HEK293 (cell line): ENCODE measurements around the gene FBXO9.

ENCODE experiments used
- CTCF ChIA-PET: fragments of 350-600 bp; formaldehyde crosslinking; extraction: SDS; loops from one replicate; lab custom pipeline; 2021; ENCODE audit warnings: antibody characterized with exemption; lab: Yijun Ruan, JAX
- POLR2A ChIA-PET: fragments of 300-600 bp; formaldehyde crosslinking; extraction: SDS; loops from one replicate; lab custom pipeline; 2020; ENCODE audit warnings: antibody characterized with exemption, inconsistent platforms; lab: Yijun Ruan, JAX
- H3K27ac ChIP-seq: fragments of 200-500 bp; sonication (Bioruptor generic); 2 replicates; pipeline ENCODE4 v1.5.1; 2014; ENCODE audit warnings: low read depth, low read length, control low read depth, inconsistent platforms; ENCODE audit errors: extremely low read depth
- H3K36me3 ChIP-seq, 2 experiments: fragments of 200-500 bp in 1 of 2; sonication (Bioruptor generic) in 1 of 2; 1 replicate in 1 of 2; 2 replicates in 1 of 2; pipeline ENCODE4 v1.5.1; 2014 to 2017; ENCODE audit warnings: inconsistent platforms in 2 of 2, low read length in 2 of 2; ENCODE audit not compliant: control insufficient read depth in 2 of 2, insufficient read depth in 1 of 2
- H3K4me1 ChIP-seq: fragments of 200-500 bp; sonication (Bioruptor generic); 2 replicates; pipeline ENCODE4 v1.5.1; 2014; ENCODE audit warnings: mild to moderate bottlenecking, low read length, inconsistent platforms; ENCODE audit not compliant: control insufficient read depth, insufficient read depth
- H3K4me3 ChIP-seq: 2 replicates; pipeline ENCODE4 v1.5.1; 2011; ENCODE audit warnings: low read depth, mild to moderate bottlenecking, control low read depth, low read length, moderate library complexity
- H3K9me3 ChIP-seq: fragments of 200-500 bp; sonication (Bioruptor generic); 2 replicates; pipeline ENCODE4 v1.5.1; 2014; ENCODE audit warnings: low read depth, low read length, inconsistent platforms; ENCODE audit not compliant: control insufficient read depth, insufficient read depth
- BCL11A ChIP-seq: fragments of 450-650 bp; formaldehyde crosslinking; IDR thresholded peaks from 2 replicates; pipeline ENCODE4 v1.5.1; 2016; ENCODE audit warnings: low read depth, missing biosample characterization, missing genetic modification characterization
- EGR2 ChIP-seq: fragments of 450-650 bp; formaldehyde crosslinking; IDR thresholded peaks from 2 replicates; pipeline ENCODE4 v1.5.1; 2016; ENCODE audit warnings: low read depth, missing biosample characterization, missing genetic modification characterization
- GLI2 ChIP-seq: fragments of 450-650 bp; formaldehyde crosslinking; IDR thresholded peaks from 2 replicates; pipeline ENCODE4; 2017; ENCODE audit warnings: missing biosample characterization, missing genetic modification characterization, low read depth, borderline replicate concordance
- GLIS2 ChIP-seq: fragments of 450-650 bp; formaldehyde crosslinking; IDR thresholded peaks from 2 replicates; pipeline ENCODE4 v1.5.1; 2016; ENCODE audit warnings: missing biosample characterization, missing genetic modification characterization
- KLF8 ChIP-seq: fragments of 450-650 bp; formaldehyde crosslinking; IDR thresholded peaks from 2 replicates; pipeline ENCODE4 v1.5.1; 2016; ENCODE audit warnings: missing biosample characterization, missing genetic modification characterization
- KLF9 ChIP-seq: fragments of 450-650 bp; formaldehyde crosslinking; IDR thresholded peaks from 2 replicates; pipeline ENCODE4 v1.5.1; 2016; ENCODE audit warnings: missing biosample characterization, missing genetic modification characterization, low read depth
- MEIS1 ChIP-seq: sonication (generic); formaldehyde crosslinking; IDR thresholded peaks from 2 replicates; pipeline ENCODE4 v1.8.1; 2022; ENCODE audit warnings: missing genetic modification reagents, mild to moderate bottlenecking, borderline replicate concordance
- OVOL3 ChIP-seq: fragments of 450-650 bp; formaldehyde crosslinking; IDR thresholded peaks from 2 replicates; pipeline ENCODE4 v1.5.1; 2016; ENCODE audit warnings: missing biosample characterization, missing genetic modification characterization
- RBAK ChIP-seq: fragments of 450-650 bp; formaldehyde crosslinking; IDR thresholded peaks from 2 replicates; pipeline ENCODE4 v1.5.1; 2016; ENCODE audit warnings: missing biosample characterization, missing genetic modification characterization
- SCRT2 ChIP-seq: fragments of 450-650 bp; formaldehyde crosslinking; IDR thresholded peaks from 2 replicates; pipeline ENCODE4 v1.5.1; 2016; ENCODE audit warnings: missing biosample characterization, missing genetic modification characterization
- SETDB1 ChIP-seq: IDR thresholded peaks from one replicate; pipeline ENCODE4 v1.6.1; 2017; ENCODE audit warnings: mild to moderate bottlenecking, low read length, moderate library complexity, mixed read lengths; ENCODE audit not compliant: insufficient read length
- ZBTB17 ChIP-seq: fragments of 450-650 bp; formaldehyde crosslinking; IDR thresholded peaks from 2 replicates; pipeline ENCODE4 v1.5.1; 2016; ENCODE audit warnings: missing biosample characterization, missing genetic modification characterization
- ZBTB21 ChIP-seq: fragments of 450-650 bp; formaldehyde crosslinking; IDR thresholded peaks from 2 replicates; pipeline ENCODE4 v1.5.1; 2017; ENCODE audit warnings: missing biosample characterization, missing genetic modification characterization
- ZFHX2 ChIP-seq: fragments of 450-650 bp; formaldehyde crosslinking; conservative IDR thresholded peaks from 2 replicates; pipeline ENCODE4 v1.5.1; 2016; ENCODE audit warnings: missing biosample characterization, missing genetic modification characterization
- ZFP37 ChIP-seq: fragments of 450-650 bp; formaldehyde crosslinking; IDR thresholded peaks from 2 replicates; pipeline ENCODE4 v1.5.1; 2016; ENCODE audit warnings: missing biosample characterization, missing genetic modification characterization
- ZNF114 ChIP-seq: fragments of 450-650 bp; formaldehyde crosslinking; IDR thresholded peaks from 2 replicates; pipeline ENCODE4 v1.5.0; 2017; ENCODE audit warnings: missing biosample characterization, missing genetic modification characterization
- ZNF155 ChIP-seq: fragments of 450-650 bp; formaldehyde crosslinking; IDR thresholded peaks from 2 replicates; pipeline ENCODE4 v1.5.1; 2016; ENCODE audit warnings: missing biosample characterization, missing genetic modification characterization
- ZNF248 ChIP-seq: fragments of 450-650 bp; formaldehyde crosslinking; IDR thresholded peaks from 2 replicates; pipeline ENCODE4 v1.5.1; 2017; ENCODE audit warnings: missing biosample characterization, missing genetic modification characterization
- ZNF341 ChIP-seq: fragments of 450-650 bp; formaldehyde crosslinking; IDR thresholded peaks from 2 replicates; pipeline ENCODE4; 2016; ENCODE audit warnings: low read depth, missing biosample characterization, missing genetic modification characterization
- ZNF366 ChIP-seq: fragments of 450-650 bp; formaldehyde crosslinking; conservative IDR thresholded peaks from 2 replicates; pipeline ENCODE4 v1.5.1; 2016; ENCODE audit warnings: missing biosample characterization, missing genetic modification characterization
- ZNF473 ChIP-seq: fragments of 450-650 bp; formaldehyde crosslinking; IDR thresholded peaks from 2 replicates; pipeline ENCODE4 v1.5.1; 2017; ENCODE audit warnings: missing biosample characterization, missing genetic modification characterization
- ZNF549 ChIP-seq: fragments of 450-650 bp; IDR thresholded peaks from 2 replicates; pipeline ENCODE4 v1.5.1; 2018; ENCODE audit warnings: missing biosample characterization, missing genetic modification characterization, mild to moderate bottlenecking, inconsistent platforms, moderate library complexity
- ZNF610 ChIP-seq: fragments of 450-650 bp; formaldehyde crosslinking; IDR thresholded peaks from 2 replicates; pipeline ENCODE4 v1.5.1; 2016; ENCODE audit warnings: missing biosample characterization, missing genetic modification characterization, borderline replicate concordance
- ZNF624 ChIP-seq: fragments of 450-650 bp; formaldehyde crosslinking; IDR thresholded peaks from 2 replicates; pipeline ENCODE4 v1.5.1; 2017; ENCODE audit warnings: missing biosample characterization, missing genetic modification characterization
- ZNF654 ChIP-seq: fragments of 450-650 bp; formaldehyde crosslinking; IDR thresholded peaks from 2 replicates; pipeline ENCODE4 v1.5.1; 2016; ENCODE audit warnings: low read depth, missing biosample characterization, missing genetic modification characterization
- ZNF660 ChIP-seq: fragments of 450-650 bp; IDR thresholded peaks from 2 replicates; pipeline ENCODE4 v1.5.1; 2018; ENCODE audit warnings: missing biosample characterization, mild to moderate bottlenecking, missing genetic modification characterization
- ZNF76 ChIP-seq: fragments of 450-650 bp; formaldehyde crosslinking; IDR thresholded peaks from 2 replicates; pipeline ENCODE4; 2016; ENCODE audit warnings: low read depth, missing biosample characterization, missing genetic modification characterization, borderline replicate concordance
- ZNF768 ChIP-seq: fragments of 450-650 bp; formaldehyde crosslinking; IDR thresholded peaks from 2 replicates; pipeline ENCODE4 v1.5.1; 2018; ENCODE audit warnings: missing biosample characterization, mild to moderate bottlenecking, missing genetic modification characterization
- TF ChIP-seq, protein P1 (sequence below): fragments of 450-650 bp; IDR thresholded peaks from 2 replicates; pipeline ENCODE4 v1.5.1; 2018; ENCODE audit warnings: missing biosample characterization, mild to moderate bottlenecking, missing genetic modification characterization
- TF ChIP-seq, protein P2 (sequence below): fragments of 450-650 bp; formaldehyde crosslinking; IDR thresholded peaks from 2 replicates; pipeline ENCODE4 v1.5.1; 2017; ENCODE audit warnings: missing biosample characterization, missing genetic modification characterization
- TF ChIP-seq, protein P3 (sequence below): fragments of 450-650 bp; formaldehyde crosslinking; IDR thresholded peaks from 2 replicates; pipeline ENCODE4 v1.5.1; 2016; ENCODE audit warnings: missing biosample characterization, missing genetic modification characterization

The FBXO9 gene

DNA sequence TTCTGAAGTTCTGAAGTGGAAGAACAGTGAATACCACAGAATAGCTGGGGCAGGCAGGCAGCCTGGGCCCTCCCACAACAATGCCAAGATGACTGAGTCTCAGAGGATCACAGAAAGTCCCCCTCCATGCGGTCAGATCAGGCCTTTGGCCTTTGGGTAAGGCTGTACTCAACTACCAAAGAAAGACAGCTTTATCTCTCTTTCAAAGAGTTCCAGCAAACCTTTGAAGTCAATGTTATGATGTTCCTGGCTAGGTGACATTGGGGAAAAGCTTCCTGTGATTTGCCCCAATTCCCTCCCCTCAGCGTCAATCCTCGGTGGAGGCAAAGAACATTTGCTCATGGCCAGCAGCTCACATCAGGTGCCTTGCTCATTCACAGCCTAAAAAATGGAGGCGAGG, 10.7 kb upstream of the FBXO9 start (continued):
- TF ChIP-seq ZNF366 (no peak), EGR2 (no peak)

DNA sequence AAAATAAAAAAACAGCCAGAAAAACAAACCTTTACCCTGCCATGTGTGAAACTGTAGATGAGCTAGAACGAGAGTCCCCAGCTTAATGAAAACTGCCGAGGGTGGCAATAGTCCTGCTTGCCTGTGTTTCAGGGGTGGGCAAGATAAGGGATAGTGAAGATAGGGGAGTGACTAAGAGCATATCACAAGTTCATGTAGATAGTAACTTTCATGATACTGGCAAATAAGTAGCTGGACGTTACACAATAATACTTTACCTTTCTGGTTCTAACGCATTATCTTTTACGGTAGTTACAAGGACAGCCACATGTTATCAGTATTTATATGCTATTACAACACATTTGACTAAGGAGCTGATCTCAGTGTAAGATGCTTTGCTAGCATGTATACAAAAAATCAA, 9.3 kb upstream of the FBXO9 start:
- Histone ChIP-seq H3K9me3 (no peaks in the 10 kb centered on the region), H3K4me3 (no peak overlapping the region), H3K4me1 (no peaks in the 10 kb centered on the region), H3K36me3 (no peaks in the 10 kb centered on the region), H3K27ac (no peak overlapping the region)
- ChIA-PET POLR2A (no interaction called here), CTCF (interaction anchor here (0.6 to 1.7 kb wide), 7 partner anchors 10 to 404 kb away, joined by 3 to 6 read pairs (median 3); partner anchors contain the start of gene GSTA4)
- TF ChIP-seq, protein P1, sequence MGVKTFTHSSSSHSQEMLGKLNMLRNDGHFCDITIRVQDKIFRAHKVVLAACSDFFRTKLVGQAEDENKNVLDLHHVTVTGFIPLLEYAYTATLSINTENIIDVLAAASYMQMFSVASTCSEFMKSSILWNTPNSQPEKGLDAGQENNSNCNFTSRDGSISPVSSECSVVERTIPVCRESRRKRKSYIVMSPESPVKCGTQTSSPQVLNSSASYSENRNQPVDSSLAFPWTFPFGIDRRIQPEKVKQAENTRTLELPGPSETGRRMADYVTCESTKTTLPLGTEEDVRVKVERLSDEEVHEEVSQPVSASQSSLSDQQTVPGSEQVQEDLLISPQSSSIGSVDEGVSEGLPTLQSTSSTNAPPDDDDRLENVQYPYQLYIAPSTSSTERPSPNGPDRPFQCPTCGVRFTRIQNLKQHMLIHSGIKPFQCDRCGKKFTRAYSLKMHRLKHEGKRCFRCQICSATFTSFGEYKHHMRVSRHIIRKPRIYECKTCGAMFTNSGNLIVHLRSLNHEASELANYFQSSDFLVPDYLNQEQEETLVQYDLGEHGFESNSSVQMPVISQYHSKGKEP: no peak
- TF ChIP-seq ZFHX2 (tag by site-specific recombination): no peak
- TF ChIP-seq OVOL3 (tag by site-specific recombination): no peak
- TF ChIP-seq ZNF341 (tag by site-specific recombination): no peak
- no peak for TF ChIP-seq SETDB1
- TF ChIP-seq, protein P2, sequence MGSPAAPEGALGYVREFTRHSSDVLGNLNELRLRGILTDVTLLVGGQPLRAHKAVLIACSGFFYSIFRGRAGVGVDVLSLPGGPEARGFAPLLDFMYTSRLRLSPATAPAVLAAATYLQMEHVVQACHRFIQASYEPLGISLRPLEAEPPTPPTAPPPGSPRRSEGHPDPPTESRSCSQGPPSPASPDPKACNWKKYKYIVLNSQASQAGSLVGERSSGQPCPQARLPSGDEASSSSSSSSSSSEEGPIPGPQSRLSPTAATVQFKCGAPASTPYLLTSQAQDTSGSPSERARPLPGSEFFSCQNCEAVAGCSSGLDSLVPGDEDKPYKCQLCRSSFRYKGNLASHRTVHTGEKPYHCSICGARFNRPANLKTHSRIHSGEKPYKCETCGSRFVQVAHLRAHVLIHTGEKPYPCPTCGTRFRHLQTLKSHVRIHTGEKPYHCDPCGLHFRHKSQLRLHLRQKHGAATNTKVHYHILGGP (tag by site-specific recombination): no peak
- no peak for TF ChIP-seq ZBTB17
- TF ChIP-seq ZNF768 (tag by site-specific recombination): no peak
- TF ChIP-seq KLF8 (tag by site-specific recombination): no peak
- TF ChIP-seq, protein P3, sequence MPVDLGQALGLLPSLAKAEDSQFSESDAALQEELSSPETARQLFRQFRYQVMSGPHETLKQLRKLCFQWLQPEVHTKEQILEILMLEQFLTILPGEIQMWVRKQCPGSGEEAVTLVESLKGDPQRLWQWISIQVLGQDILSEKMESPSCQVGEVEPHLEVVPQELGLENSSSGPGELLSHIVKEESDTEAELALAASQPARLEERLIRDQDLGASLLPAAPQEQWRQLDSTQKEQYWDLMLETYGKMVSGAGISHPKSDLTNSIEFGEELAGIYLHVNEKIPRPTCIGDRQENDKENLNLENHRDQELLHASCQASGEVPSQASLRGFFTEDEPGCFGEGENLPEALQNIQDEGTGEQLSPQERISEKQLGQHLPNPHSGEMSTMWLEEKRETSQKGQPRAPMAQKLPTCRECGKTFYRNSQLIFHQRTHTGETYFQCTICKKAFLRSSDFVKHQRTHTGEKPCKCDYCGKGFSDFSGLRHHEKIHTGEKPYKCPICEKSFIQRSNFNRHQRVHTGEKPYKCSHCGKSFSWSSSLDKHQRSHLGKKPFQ (tag by site-specific recombination): no peak
- no peak for TF ChIP-seq ZNF155 (tag by site-specific recombination)
- TF ChIP-seq RBAK (tag by site-specific recombination): no peak
- TF ChIP-seq MEIS1 (CRISPR knock-in tag): no peak
- no peak for TF ChIP-seq ZNF654 (tag by site-specific recombination)
- no peak for TF ChIP-seq ZNF473 (tag by site-specific recombination)
- TF ChIP-seq ZFP37 (tag by site-specific recombination): no peak
- no peak for TF ChIP-seq ZNF610 (tag by site-specific recombination)
- no peak for TF ChIP-seq KLF9 (tag by site-specific recombination)
- TF ChIP-seq SCRT2 (tag by site-specific recombination): no peak
- no peak for TF ChIP-seq ZNF624

DNA sequence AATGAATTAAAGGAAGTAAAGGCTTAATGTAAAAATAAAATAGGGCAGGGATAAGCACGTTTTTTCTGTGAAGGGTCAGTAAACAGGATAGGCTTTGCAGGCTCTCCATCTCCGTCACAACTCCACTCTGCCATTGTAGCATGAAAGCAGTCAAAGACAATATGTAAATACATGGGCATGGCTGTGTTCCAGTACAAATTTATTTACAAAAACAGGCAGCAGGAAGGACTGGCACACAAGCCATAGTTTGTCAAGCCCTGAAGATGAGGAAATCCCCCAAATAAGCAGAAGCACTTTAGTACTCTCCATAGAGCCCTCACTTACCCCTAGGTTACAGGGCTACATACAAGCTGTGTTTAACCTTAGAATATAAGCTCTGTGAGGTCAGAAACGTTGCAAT, 8.9 kb upstream of the FBXO9 start:
- H3K9me3 ChIP-seq: no peaks in the 10 kb centered on the region
- ChIA-PET POLR2A (interaction anchor here (1.0 kb wide), 1 partner anchor 9 kb away, joined by 3 read pairs; no protein-coding TSS in a partner anchor), CTCF (interaction anchor here (0.6 to 1.7 kb wide), 8 partner anchors 10 to 393 kb away, joined by 3 to 6 read pairs (median 4); partner anchors contain the start of gene GSTA4)
- no peaks in the 10 kb centered on the region for H3K4me1 ChIP-seq
- H3K4me3 ChIP-seq: no peak overlapping the region
- H3K36me3 ChIP-seq: no peaks in the 10 kb centered on the region
- no peak overlapping the region for H3K27ac ChIP-seq
- no peak for TF ChIP-seq GLI2 (tag by site-specific recombination)
- TF ChIP-seq ZNF366: no peak
- no peak for TF ChIP-seq ZNF114
- TF ChIP-seq BCL11A: no peak
- TF ChIP-seq ZNF76 (tag by site-specific recombination): no peak
- TF ChIP-seq ZNF660 (tag by site-specific recombination): no peak
- TF ChIP-seq ZNF549 (tag by site-specific recombination): no peak
- no peak for TF ChIP-seq ZBTB21 (tag by site-specific recombination)
- TF ChIP-seq GLIS2 (tag by site-specific recombination): no peak
- no peak for TF ChIP-seq ZNF248 (tag by site-specific recombination)
